ENCODE results near the gene ZNF672. TPM values are rescaled to one million over a fixed set of nuclear protein-coding genes. Genes with fewer than 3 reads are reported as not detected.
"Not testable (repeated sequence)": the region's sequence is repeated elsewhere in the genome, so short reads cannot be mapped to it uniquely, and the experiment has no call there.

Gene ZNF672
- total RNA-seq, 1 experiment from 2014 or later, result 22.2 TPM

GRCh38 chr1:248856176-248856575 is 18.2 kb downstream of the ZNF672 start:
- H3K36me3 ChIP-seq, result peaks cover 66% of the 10 kb centered on the region
- no peaks in the 10 kb centered on the region for H3K9me3 ChIP-seq
- no peaks in the 10 kb centered on the region for H3K27me3 ChIP-seq
- no peak overlapping the region for H3K4me3 ChIP-seq
- no peak for DNase-seq

- no peaks in the 10 kb centered on the region for H3K9me3 ChIP-seq
- DNase-seq, result no peak
- peak overlapping the region; percentile 74 for H3K4me3 ChIP-seq
- peaks cover 55% of the 10 kb centered on the region for H3K36me3 ChIP-seq
- H3K27me3 ChIP-seq, result no peaks in the 10 kb centered on the region
Observed at GRCh38 chr1:248857201-248857600, 19.2 kb downstream of the ZNF672 start.

GRCh38 chr1:248857749-248858095 is 19.7 kb downstream of the ZNF672 start:
- DNase-seq, result no peak
- no peaks in the 10 kb centered on the region for H3K9me3 ChIP-seq
- peak overlapping the region; percentile 74 for H3K4me3 ChIP-seq
- H3K36me3 ChIP-seq, result peaks cover 50% of the 10 kb centered on the region
- H3K27me3 ChIP-seq, result no peaks in the 10 kb centered on the region

DNA sequence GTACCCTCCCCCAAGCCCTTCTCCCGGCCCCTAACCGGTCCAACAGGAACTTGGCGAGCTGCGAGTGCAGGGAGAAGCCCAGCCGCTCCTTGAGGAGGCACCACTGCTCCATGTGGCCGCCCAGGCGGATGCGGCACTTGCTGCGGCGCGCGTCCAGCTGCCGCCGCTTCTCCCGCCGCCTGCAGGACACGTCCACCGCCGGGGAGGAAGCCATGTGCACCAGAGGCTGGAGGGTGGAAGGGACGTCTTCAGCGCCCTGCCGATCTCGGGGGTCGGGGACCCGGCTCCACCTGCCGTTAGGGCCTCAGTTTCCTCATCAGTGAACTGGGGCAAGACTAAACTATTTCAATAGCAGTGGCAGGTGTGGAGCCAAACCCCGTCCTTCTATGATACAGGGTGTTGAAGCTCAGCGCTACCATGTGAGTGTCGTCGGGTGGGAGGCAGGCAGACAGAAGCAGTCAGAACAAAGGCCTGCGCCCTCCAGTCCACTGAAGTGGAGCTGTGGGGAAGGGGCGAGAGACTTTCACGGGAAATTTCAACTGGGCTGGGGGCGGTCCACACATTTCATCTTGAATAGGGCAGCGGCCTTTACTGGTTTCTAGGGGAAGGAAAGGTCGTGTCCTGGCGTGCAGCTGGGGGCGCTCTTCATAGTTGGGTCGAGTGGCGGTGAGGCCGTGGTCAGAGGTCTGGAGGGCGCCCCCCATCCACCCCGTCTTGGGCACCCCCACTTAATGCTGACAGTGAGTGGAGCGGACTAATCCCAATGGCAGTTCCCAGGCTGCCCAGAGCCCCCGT is 20.3 kb downstream of the ZNF672 start:
- H3K9me3 ChIP-seq, result no peaks in the 10 kb centered on the region
- no peaks in the 10 kb centered on the region for H3K27me3 ChIP-seq
- H3K36me3 ChIP-seq, result peaks cover 45% of the 10 kb centered on the region
- peak overlapping the region; percentile 74 for H3K4me3 ChIP-seq
- DNase-seq, result peak; percentile 77

DNA sequence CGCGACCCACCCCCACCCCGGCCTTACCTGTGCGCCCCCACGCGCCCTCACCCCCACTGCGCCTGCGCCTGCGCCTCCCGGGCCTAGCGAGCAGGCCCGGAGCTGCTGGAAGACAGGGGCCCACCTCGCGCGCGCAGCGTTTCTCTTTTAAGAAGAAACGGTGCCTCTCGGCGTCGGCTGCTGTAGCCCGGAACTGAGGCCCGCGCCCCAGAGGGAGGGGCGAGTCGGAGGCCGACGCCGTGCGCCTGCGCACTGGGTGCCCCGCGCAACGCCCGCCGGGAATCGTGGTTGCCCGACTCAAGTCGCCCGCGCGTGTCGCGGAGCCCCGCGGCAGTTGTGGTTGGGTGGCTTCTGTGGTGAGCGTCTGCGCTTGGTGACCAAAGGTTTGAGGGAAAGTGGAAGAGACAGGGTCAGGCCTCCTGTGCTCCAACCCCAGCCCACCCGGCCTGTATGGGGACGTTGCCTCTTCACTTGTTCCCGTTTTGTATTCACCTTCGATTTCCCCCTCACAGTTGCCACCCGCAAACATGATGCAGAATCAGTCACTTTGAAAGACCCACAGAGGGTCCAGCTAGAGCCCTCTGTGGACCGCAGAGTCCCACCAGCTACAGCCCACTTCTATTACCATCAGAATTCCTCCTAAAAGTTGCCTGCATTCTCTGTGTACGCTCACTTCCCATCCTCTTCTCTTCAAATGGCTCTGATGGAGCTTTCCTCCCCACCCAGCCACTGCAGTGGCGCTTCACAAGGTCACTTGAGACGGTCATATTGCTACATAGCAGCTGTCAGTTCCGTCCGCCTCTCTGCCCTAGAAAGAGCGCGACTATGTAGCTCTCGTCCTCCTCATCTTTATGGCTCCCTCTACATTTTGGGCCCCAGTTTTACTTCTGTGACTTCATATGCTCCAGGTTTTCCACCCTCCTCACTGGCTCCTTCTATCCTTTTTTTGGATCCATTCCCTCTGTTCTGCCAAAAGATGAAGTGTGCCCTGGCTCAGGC is 21.2 kb downstream of the ZNF672 start, which contains the start of gene ZNF692:
Gene ZNF692 (minus strand): TSS at position 195 of the 999 bp plus-strand sequence. CDS start 776 bp downstream, outside the sequence.
- peak within 1 kb of the TSS; percentile 74 for H3K4me3 ChIP-seq
- peaks cover 36% of the 10 kb centered on the region for H3K36me3 ChIP-seq
- no peaks in the 10 kb centered on the region for H3K27me3 ChIP-seq
- peak; percentile 98 for DNase-seq
- no peaks in the 10 kb centered on the region for H3K9me3 ChIP-seq

- no peak for DNase-seq
- Histone ChIP-seq H3K36me3 (peaks cover 29% of the 10 kb centered on the region), H3K4me3 (no peak overlapping the region), H3K27me3 (0 out of 2 replicates have a peak, but pooled peaks cover 2% of the 10 kb centered on the region), H3K9me3 (no peaks in the 10 kb centered on the region)
Observed at GRCh38 chr1:248860007-248860406, 22.0 kb downstream of the ZNF672 start.

DNA sequence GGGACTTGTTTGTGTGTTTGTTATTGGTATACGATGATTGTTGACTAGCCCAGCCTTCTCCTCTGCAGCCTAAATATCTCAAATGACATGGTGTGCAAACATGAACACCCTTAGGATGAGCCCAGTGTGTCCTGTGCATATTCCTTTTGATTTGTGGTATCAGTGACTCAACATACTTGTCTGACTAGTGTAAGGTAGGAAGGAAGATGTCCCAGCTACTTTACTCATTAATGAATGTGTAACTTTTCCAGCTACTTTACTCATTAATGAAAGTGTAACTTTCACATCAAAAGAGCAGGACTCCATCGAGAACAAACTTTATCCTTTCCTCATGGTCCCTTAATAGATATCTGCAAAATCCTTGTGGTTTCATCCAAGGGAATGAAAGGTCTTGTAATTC is 23.6 kb downstream of the ZNF672 start:
- Histone ChIP-seq H3K4me3 (no peak overlapping the region), H3K36me3 (peaks cover 13% of the 10 kb centered on the region), H3K9me3 (no peaks in the 10 kb centered on the region), H3K27me3 (0 out of 2 replicates have a peak, but pooled peaks cover 2% of the 10 kb centered on the region)
- DNase-seq, result no peak

DNA sequence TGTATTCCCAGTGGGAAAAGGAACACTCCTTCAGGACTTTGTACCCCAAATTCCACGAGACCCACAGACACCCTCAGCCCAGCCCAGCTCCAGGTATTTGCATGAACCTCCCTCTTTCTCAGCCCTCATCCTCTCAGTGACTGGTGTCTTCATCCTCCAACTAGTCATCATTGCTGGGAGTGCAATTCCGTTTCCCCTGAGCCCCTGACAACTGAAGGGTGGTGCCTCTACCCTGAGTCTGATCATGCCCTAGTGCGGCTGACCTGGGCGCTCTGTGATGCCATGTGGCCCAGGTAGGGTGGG is 24.6 kb downstream of the ZNF672 start:
- no peaks in the 10 kb centered on the region for H3K9me3 ChIP-seq
- DNase-seq, result no peak
- H3K36me3 ChIP-seq, result peaks cover 2% of the 10 kb centered on the region
- 0 out of 2 replicates have a peak, but pooled peaks cover 2% of the 10 kb centered on the region for H3K27me3 ChIP-seq
- H3K4me3 ChIP-seq, result peak overlapping the region; percentile 42

- H3K27me3 ChIP-seq, result 0 out of 2 replicates have a peak, but pooled peaks cover 2% of the 10 kb centered on the region
- DNase-seq, result peak; percentile 75
- peak overlapping the region; percentile 42 for H3K4me3 ChIP-seq
- H3K9me3 ChIP-seq, result no peaks in the 10 kb centered on the region
- no peaks in the 10 kb centered on the region for H3K36me3 ChIP-seq
Observed at GRCh38 chr1:248862998-248863881, 25.2 kb downstream of the ZNF672 start.

DNA sequence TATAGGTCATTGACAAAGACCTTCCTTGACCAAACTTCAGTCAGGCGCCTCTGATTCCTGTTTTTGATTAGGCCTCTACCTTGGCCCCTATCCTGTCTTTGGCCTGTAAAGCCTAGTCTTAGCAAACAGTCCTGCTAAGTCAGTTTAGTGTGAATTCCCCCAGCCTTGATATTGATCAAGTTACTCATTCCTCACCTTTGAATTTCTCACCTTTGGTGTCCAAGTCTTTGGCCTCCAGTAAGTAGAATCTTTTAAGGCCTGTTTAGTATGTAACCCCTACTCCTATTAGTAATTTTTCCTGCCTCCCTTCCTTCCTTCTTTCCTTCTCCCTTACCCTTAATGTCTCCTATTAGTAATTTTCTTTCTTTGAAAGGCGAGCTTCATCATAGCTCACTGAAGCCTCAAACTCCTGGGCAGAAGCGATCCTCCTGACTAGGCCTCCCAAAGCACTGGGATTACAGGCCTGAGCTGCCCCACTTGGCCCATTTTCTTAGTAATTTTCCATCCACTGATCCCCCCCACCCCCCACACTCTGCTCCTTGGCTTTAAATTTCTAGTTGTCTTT is 33.9 kb downstream of the ZNF672 start:
- Histone ChIP-seq H3K9me3 (no peaks in the 10 kb centered on the region), H3K4me3 (peak overlapping the region; percentile 79)

DNA sequence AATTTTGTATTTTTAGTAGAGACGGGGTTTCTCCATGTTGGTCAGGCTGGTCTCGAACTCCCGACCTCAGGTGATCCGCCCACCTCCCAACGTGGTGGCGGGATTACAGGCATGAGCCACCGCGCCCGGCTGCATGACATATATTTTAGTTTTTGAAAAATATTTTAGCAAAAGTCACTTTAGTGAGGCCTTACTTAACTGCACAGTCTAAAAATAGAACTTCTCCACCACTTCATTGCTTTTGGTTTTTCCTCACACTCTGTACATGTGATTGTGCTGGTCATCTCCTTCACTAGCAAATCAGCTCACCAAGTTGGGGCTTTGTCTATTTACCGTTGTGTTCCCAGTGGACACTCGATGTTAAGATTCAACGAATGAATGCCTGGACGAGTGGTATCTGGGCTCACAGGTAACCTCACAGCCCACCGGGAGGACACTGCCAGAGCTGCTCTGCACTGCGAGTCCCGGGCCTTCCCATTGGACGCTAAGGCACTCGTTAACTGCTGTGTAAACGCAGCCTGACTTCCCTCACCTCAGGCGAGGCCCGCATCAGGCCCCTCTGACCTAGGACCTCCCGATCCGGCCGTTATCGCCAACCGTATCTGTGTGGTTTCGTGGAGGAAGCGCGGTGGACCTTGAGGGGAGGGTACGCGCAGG is 34.9 kb downstream of the ZNF672 start:
- Histone ChIP-seq H3K27me3 (0 out of 2 replicates have a peak, but pooled peaks cover 3% of the 10 kb centered on the region), H3K9me3 (no peaks in the 10 kb centered on the region), H3K4me3 (peak overlapping the region; percentile 79), H3K36me3 (no peaks in the 10 kb centered on the region)
- peak; percentile 77 for DNase-seq

More for the DNA sequence above, 33.9 kb downstream of the ZNF672 start:
- no peak for DNase-seq
- Histone ChIP-seq H3K36me3 (no peaks in the 10 kb centered on the region), H3K27me3 (0 out of 2 replicates have a peak, but pooled peaks cover 3% of the 10 kb centered on the region)

DNA sequence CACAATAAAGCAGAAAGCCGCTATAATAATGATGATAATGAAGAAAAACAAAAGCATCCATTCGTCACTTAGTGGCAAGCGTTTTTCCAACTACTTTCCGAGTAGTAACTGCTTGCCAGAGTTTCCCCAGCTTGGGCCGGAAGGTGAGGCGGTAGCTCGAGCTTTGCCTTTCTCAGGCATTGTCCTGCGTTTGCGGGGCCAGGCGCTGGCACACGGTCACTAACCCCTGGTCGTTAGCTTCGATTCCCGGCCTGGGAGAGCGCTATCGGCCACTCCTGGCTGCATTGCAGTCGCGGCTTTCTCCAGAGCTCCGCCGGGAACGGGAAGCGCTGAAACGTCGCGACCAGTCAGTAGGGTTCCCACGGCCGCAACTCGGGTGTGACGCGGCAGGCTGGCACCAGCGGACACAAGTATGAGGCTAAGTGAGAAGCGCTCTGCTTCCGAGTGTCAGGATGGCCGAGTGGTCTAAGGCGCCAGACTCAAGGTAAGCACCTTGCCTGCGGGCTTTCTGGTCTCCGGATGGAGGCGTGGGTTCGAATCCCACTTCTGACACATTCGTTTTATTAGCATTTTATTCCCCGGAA is 35.5 kb downstream of the ZNF672 start:
- Histone ChIP-seq H3K9me3 (no peaks in the 10 kb centered on the region), H3K4me3 (peak overlapping the region; percentile 79), H3K27me3 (0 out of 2 replicates have a peak, but pooled peaks cover 3% of the 10 kb centered on the region), H3K36me3 (no peaks in the 10 kb centered on the region)
- peak; percentile 94 for DNase-seq

DNA sequence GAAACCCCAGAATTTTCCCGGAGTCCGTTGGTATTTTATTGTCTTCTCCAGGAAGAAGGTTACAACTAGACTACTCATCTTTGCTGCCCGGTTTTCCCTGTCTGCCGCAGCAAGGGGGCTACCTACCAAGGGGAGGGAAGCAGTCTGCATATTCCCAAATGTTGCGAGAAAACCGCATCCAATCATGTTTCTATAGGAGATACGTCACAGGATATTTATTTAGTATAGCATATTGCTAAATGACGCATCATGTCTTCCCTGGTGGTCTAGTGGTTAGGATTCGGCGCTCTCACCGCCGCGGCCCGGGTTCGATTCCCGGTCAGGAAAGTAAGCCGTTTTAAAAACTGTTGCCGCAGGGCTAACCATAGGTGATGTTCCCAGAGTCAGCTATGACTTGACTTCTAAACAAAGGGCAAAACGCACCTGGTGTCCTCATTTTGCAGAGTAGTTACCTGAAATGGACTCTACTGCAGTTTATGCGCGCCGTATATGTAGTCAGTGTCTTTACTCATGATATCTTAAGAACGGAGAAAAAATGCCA is 36.0 kb downstream of the ZNF672 start:
- no peak for DNase-seq

GRCh38 chr1:248881261-248881660 is 43.2 kb downstream of the ZNF672 start:
- DNase-seq, result no peak
- Histone ChIP-seq H3K9me3 (no peaks in the 10 kb centered on the region; the same call in 1 of the 2 replicates), H3K4me3 (no peak overlapping the region), H3K36me3 (no peaks in the 10 kb centered on the region), H3K27me3 (0 out of 2 replicates have a peak, but pooled peaks cover 3% of the 10 kb centered on the region)

More for the DNA sequence above, 36.0 kb downstream of the ZNF672 start:
- no peaks in the 10 kb centered on the region for H3K9me3 ChIP-seq
- H3K36me3 ChIP-seq, result no peaks in the 10 kb centered on the region
- H3K27me3 ChIP-seq, result 0 out of 2 replicates have a peak, but pooled peaks cover 3% of the 10 kb centered on the region
- H3K4me3 ChIP-seq, result peak overlapping the region; percentile 79

- DNase-seq, H3K27me3 ChIP-seq, H3K4me3 ChIP-seq, H3K9me3 ChIP-seq, H3K36me3 ChIP-seq: not testable (repeated sequence)
Observed at GRCh38 chr1:248882427-248882826, 44.4 kb downstream of the ZNF672 start.

All from MG63 (cell line).